HG03439 (cell line): ENCODE results near the gene KAT7.

Source experiments
- ATAC-seq: cut with Tn5 transposase; IDR thresholded peaks from one replicate; pipeline ENCODE4 v1.9.1; 2021; ENCODE audit warnings: mild to moderate bottlenecking, moderate library complexity; ENCODE audit not compliant: unreplicated experiment

The KAT7 gene

DNA sequence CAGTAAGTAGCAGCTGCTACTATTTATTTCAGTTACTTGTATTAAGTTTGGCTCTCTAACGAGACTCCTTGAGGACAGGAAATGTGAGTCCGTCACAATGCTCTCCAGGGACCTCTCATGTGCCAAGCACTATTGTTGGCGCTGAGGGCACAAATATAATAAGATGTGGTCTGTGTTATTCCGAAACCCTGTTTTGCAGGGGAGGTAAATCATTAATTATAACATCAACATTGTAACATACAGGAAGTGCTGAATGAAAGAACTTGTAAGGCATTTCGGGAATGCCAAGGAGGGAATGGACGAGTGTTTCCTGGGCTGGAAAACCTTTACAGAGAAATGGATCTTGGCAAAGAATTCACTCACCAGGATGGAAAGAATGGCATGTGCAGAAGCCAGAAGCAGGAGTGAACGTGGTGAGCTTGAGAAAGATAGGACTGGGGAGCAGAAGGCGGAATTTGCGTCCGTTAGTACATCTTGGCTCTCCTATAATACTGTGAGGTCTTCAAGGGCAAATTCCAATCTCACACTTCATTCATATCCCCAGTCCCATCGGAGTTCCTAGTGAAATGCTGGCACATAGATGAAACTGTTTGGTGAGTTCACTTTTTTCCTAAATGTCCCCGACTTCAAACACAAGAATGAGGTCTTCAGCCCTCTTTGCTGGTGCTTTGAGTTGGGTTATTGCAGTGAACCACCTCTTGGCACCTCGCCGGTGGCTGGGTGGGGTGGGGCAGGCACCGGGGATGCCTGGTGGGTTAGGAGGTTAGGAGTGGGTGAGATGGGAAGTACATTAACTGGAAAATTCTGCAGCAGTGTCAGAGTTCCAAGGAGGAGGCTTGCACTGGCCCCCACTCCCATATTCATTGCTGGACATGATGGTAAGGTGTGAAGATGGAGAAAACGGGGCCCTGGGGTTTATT lies 47.9 kb downstream of the KAT7 start:
- ATAC-seq, result no peak

DNA sequence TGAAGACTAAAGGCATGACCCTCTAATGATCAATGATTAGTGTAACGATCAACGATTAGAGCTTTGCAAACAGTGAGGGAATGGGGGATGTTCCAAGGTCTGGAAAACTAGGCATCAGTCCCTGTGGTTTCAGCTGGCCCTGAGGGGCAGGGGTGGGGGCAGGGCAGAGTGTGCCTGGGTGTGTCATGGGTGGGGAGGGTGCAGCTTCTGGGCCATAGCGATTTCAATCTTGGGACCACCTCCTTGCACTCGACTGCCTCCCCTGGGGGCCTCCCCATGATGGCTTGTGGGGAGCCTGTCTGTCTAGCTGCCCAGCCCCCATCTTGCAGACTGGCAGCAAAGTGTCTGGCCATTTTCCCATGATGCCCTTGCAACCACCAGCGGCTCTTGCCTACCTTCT lies 51.0 kb downstream of the KAT7 start:
- ATAC-seq, result no peak

DNA sequence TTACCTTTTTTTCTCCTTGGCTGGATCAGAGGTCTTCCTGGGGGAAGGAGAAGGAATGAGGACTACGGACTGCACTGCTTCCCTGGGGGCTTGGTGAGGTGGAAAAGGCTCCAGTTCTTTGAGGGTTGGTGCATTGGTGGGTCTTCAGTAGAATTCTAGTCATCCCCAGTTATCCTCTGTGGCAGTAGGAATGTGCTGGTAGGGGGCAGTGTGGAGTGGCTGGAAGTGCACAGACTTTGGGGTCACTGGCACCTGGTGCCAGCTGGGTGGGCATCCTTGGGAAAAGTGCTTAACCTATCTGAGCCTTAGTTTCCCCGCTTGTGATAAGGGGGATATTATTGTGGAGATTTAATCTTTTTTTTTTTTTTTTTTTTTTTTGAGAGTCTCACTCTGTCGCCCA lies 53.1 kb downstream of the KAT7 start:
- no peak for ATAC-seq

DNA sequence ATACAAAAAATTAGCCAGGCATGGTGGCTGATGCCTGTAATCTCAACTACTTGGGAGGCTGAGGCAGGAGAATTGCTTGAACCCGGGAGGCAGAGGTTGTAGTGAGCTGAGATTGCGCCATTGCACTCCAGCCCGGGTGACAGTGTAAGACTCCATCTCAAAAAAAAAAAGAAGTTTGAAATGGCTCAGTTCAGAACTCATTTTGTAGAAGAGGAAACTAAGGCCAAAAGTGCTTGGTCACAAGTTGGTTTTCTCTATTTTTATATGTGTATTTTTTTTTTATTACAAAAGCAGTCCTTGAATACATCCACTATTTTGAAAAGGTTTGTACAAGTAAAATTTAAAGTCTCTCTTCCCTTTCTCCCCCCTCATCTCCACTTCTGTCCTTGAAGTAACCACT lies 53.9 kb downstream of the KAT7 start:
- no peak for ATAC-seq

DNA sequence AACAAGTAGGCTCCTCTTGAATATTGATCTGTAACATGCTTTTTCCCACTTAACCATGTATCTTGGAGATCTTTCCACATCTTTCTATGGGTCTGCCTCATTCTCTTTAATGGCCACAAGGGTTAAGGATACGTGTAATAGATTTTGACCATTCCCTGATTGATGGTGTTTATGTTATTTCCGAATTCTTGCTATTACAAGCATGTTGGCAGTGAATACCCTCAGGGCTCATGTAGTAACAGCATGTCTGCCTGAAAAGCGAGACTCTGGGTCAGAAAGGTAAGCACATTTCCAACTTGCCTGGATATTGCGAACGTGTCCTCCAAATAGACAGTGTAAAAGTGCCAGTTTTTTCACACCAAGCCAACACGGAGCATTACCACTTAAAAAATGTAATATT lies 54.4 kb downstream of the KAT7 start:
- no peak for ATAC-seq

DNA sequence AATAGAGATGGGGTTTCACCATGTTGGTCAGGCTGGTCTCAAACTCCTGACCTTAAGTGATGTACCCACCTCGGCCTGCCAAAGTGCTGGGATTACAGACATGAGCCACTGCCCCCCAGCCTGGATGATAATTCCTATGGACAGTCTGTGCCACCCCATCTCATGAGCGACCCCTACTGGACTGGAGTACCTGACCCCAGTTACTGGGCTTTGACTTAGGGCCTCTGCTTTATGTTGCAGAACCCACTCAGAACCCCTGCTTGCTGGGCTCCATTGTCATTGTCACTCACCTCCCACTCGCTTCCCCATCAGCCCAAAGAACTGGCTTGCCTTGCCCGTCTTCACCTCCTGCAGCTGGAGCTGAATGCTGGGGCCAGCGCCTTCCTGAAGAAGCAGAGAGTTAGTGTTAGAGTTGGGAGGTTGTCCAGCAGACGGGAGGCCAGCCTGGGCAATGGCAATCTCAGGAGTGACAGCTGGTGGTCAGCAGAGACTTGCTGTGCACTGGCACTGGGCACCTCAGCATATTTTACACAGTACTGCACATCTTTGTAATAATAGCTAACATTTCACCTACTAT lies 55.4 kb downstream of the KAT7 start:
- ATAC-seq, result no peak

DNA sequence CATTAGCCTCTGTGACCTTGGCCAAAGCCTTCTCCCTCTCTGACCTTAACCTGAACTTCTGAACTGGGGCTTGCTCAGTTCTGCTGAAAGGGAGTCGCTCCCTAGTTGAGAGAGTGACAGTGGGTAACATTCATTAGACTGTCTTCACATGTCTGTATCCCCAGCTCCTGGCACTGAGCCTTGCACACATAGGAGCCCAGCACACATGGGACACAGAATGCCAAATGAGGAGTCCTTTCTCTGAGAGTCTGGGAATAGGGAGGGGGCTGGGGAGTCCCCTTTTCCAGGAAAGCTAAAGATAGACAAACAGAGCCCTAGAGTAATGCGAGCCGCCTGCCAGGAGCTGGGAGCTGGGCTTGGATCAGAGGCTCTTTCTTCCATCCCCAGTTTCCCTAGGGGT lies 56.8 kb downstream of the KAT7 start:
- no peak for ATAC-seq

DNA sequence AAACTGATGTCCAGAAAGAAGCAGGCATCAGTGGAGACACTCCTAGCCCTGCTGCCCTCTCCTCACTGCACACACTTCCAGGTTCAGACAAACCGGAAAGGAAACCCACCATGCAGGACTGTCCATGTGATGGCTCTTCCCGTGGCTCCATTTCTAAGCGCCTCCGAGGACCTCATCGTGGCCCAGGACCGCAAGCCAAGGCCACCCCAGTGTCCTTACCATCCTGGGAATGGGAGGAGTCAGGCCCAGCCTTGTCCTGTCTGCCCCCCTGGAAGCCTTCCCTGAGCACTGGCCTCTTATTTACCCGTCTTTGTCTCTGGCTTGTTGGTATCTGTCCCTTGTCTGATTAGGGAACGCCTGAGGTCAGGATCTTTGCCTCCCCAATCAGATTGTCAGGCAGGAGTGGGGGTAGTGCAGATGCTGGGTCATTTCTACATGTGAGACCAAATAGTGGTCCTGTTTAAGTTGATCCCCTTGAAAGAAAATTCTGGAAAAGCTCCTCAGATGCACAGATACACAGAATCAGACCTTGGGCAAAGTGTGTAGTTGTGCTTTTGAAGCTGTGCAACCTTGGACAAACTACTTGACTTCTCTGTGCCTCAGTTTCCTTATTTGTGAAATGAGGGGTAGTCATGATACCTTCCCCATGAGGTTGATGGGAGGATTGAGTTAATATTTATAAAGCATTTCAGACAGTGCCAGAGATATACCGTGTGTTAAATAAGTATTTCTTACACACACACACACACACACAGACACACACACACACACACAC lies 58.6 kb downstream of the KAT7 start:
- ATAC-seq, result no peak

DNA sequence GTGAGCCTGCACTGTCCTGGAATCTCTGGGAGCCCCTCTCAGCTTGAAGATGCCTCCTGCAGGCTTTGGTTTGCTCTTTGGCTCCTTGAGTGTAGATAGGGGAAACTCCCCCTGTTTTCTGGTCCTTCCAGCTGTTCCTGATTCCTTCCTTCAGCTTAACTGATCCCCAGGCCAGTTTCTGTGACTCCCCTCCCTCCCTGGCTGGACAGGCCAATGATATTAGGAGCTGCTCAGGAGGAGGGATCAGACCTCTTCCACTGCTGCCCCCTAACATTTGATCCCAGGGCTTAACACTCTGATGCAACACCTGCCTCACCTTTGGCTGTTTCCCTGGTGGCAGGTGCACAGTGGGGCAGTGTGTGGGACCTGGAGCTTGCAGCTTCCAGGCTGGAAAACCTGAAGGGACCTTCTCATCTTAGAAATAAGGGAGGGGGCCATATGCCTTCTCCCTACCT lies 59.6 kb downstream of the KAT7 start, which contains the start of gene TAC4:
Gene TAC4, minus strand, starts transcription at position 51 of the 455 bp plus-strand sequence. CDS start 52 bp downstream, outside the sequence.
- no peak for ATAC-seq

DNA sequence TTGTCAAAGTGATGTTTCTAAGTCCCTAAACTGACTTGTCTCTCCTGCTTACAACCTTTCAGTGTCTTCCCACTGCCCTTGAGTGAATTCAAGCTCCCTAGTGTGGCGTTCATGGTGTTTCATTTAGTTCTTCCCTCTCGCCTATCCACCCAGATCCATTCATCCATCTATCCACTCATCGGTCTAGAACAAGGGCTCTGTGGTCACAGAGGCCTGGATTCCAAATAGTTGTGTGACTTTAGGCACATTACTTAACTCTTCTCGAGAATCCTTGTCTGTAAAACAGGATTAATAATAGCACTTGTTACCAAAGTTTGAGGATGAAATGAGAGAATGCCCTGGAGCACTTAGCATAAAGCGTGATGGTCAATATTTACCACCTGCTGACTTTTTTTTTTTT lies 60.3 kb downstream of the KAT7 start:
- no peak for ATAC-seq

DNA sequence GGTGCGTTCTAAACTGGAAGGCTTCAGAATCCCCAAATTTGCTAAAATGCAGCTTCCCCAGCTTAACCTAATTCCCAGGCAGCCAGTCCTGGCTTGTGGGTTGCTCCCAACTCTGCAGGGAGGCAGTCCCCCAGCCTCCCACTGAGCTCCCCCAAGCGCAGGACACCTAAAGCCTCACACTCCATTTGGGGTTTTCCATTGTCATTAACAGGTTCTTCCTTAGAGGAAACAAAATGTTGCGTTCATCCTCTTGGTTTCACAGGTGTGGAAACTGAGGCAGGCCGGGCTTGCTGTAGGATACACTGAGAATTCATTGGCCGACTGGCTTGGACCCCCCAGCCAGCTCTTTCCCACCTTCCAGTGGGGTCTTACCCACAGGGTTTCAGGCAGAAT lies 61.7 kb downstream of the KAT7 start:
- ATAC-seq, result no peak

DNA sequence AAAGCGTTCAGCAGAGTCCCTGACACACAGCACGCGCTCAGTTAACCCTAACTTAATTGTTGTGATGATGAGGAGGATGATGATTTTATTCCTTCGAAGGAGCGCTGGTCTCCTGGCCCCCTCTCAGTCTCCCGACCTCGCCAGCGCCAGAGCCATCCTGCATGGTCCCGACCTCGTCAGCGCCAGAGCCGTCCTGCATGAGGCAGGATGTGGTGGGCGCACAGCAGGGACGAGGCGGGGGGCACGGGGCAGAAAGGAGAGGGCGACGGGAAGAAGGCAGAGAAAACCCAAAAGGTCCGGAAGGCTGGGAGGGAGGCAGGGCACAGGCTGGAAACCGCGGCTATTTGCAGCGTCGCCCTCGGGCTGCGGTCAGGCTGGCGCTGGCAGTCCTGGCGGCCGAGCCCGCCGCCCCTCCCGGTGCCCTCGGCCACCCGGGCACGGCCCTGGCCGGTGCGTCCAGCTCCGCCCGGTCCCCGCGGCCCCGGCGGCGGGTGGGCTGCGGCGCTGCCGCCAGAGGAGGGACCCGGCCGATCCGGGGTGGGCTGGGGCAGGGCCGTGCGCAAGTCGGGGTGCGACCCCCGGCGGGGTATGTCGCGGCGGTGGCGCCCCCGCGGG lies 62.4 kb downstream of the KAT7 start:
- no peak for ATAC-seq

DNA sequence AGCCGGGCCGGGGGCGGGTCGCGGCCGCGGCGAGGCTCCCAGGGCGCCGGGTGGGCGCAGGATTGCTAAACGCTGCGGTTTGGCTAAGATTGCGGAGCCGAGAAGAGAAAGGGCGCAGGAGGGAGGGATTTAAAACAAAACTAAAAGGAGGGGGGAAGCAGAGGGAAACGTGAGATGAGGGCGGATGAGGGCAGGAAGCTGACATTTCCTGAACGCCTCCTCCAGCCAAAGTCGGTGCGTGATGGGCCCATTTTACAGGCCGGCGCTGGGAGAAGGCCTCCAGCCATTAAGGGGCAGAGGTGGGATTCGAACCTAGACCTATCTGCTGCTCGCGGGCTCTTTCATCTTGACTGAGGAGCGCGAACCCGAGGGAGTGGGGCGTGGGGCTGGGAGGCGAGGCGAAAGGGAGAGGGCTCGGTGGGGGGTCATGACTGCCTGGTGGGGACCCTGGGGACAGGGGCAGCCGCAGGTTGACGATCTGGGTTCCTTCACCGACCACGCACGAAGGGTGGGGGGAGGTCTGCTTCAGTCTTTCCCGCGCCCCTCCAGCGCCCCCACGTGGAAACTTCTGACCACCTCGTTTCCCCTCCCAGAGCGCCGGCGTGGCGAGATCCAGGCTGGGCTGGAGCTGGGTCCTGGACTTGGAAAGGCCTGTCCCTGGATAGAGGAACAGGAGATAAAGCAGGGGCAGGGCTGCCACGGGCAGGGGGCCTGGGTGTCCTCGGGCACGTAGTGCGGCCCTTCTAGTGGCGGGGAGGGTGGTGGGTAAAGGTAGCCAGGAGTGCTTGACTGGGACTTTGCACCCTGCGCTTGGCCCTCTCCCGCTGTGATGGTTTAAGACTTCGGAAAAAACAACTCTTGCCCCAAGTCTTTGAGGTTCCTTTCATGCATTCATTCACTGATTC lies 63.2 kb downstream of the KAT7 start:
- no peak for ATAC-seq

DNA sequence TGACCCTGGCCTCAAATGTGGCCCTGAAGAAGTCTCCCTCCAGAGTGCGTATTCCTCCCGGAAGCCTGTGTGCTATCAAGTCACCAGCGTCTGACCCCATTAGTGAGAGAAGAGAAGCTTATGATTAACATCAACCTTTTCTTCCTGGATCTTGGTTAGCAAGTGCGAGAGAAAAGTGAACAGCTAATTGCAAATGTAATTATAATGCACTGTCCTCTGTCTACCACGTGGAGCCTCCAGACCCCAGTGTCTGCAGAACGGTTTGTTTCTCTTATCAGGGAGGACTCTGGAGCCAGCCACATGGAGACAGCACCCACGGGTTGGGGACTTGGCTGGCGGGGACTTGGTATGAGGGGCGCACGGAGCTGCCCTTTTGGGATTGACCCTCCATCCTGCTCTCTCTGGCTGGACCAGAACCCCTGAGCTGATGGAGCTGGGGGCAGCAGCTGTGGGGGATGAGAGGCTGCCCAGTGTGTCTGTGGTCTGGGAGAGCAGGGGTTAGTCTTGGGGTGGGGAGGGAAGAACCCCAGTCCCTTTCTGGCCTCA lies 65.1 kb downstream of the KAT7 start:
- ATAC-seq, result no peak

DNA sequence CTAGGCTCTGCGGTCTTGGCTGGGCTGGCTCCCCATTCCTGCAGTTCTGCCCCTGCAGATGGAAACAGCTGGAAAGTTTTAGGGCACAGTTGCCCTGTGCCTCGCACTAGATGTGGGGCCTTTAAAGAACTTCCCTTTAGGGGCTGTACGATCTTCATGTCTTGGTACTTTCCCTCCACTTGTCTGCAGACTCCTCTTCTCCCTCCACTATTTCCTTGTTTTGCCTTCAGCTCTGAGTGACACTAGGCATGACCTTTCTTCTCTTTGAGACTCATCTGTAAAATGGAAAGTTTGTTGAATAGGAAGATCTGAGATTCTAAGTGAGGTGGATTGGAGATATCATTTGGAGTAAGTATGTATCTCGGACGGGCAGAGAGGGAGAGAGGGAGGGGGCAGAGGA lies 65.6 kb downstream of the KAT7 start:
- ATAC-seq, result no peak

DNA sequence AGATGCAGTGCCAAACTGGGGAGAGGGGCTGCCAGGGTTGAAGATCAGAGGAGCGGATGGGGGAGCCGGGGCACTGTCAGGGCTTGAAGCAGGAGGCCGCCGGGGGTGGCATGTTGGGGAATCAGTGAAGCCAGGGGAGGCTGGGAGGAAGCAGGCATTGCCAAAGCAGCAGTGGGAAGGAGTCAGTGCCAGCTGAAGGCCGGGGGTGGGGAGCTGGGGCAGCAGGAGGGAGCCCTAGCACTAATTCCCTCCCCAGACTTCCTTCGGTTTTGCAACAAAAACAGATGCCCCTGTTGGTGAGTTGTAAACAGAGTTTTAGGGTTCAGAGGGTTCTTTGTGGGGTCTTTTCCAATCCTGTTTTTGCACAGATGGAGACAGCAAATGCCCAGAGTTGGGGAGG lies 70.3 kb downstream of the KAT7 start:
- ATAC-seq, result no peak

DNA sequence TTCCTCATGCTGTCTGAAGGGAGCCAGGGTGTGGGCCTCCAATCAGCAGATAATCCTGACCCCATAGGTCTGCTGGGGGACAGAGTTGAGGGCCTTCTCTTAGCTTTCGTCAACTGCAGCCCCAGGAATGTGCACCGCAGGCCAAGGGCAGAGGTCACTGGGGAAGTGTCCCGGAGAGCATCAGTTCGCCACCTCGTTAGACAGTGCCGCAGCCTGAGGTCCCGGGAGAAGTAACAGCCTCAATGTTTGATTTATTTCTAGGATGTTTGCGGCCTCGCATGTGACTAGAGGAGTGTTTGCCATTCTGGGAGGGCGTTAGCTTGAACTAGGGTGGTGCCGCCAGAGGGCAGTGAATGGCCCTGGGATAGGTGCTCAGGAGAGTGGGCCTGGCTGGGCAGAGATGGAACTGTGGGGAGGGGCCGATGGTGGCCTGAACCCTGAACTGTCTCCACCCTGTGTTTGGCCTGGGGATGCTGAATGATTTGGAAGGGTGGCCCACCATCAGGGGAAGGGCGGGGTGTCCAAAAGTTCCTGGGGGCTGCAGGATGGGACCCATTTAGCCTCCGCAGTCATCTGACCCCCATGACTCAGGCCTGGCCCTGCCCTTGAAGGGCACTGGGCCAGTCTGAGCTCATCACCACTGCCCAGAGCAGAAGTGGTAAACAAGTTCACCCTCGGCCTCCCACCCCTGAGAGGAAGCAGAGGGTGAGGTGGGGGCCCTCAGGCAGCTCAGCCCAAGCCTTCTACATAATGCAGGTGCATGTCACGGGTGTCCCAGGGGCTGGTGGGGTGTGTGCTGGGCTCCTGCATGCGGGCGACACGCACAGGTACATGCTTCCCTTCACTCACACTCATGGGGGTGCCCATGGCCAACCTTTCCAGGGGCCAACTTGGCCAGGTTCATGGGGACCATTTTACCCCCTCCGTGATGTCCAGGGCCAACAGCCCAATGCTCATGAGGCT lies 71.8 kb downstream of the KAT7 start:
- ATAC-seq, result no peak

DNA sequence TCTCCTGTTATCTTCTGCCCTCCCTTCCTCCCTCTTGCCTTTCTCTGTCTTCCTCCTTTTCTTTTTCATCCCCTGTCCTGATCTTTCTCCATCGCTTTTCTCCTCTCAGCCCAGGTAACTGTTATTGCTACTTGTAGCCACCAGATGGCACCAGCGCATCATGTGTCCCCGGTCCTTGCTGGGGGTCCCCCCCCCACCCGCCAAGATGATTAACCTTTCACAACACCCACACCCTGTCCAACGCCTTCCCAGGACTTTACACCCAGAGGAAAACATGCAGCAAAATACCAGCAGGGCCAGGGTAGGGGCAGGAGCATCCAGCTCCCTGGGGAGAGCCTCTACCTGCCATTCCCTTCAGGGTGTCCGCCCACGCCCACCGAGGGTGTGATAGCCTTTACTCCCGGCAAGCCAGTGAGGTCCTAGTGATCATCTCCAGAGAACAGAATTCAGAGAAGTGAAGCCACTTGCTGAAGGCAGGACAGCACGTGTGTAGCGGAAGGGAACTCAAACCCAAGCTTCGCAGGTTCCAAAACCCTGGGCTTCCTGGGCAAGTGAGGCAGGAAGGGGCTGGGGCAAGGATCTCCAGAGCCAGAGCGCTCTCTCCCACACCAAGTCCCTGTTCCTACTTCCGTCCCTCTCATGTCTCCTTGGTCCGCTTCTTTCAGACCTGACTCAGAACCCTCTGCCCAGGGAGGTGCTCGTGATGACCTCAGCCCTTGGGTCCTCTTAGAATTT lies 72.8 kb downstream of the KAT7 start:
- no peak for ATAC-seq
